ENCODE data around the gene RPL12.

RPL12 gene

DNA sequence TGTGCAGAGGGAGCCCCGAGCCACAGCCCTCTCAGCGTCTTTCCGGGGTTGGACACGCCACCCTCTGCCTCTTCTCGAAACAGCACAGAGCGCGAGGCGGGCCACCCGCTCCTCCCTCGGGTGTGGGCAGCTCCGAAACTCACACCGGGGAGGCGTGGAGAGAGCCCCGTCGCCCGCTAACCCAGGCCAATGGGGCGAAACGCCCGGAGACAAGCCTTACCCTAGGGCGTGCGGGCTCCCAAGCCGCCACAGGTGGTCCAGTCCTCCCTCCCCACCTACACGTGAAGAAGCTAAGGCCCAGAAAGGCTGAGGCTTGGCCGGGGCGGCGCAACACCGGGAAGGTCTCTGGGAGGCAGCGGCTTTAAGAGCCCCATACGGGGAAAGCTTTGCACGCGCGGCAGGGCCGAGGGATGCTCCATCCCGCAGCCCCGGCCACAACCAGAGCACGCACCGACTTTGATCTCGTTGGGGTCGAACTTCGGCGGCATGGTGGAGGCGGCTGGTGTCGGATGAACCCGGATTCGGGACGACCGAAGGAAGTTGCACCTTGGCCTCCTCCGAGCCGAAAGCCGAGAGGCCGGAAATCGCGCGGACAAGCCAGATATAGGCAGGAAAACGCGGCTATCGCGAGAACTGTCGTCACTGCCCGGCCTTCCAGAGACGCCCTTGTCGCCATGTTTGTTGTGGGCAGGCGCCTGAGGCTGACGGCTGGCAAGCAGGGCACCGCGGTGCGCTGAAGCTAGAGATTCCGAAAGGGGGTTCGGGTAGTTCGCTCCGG is at the start of gene RPL12, which contains the start of gene LRSAM1:
Gene RPL12, minus strand, starts transcription at position 577 of the 778 bp plus-strand sequence. Its CDS starts 89 bp downstream, at position 488.
Gene LRSAM1, plus strand, starts transcription at position 681 of the 778 bp plus-strand sequence. CDS start 3,018 bp downstream, outside the sequence.
- DNase-seq: peak; percentile 98

DNA sequence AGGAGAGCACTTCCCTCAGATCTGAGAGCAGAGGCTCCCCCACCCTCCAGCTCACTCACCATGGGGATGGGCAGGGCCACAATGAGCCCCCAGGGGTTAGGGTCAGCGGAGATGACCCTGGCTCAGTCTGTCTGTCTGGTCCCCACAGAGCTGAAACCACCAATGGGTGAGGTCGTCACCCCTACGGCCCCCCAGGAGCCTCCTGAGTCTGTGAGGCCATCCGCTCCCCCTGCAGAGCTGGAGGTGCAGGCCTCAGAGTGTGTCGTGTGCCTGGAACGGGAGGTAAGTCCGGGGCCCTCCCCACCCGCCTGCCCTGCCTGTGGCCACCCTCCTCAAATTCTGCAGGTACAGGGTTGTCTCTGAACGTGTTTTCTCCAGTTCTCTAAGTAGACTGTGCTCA is 49.7 kb upstream of the RPL12 start:
- DNase-seq: no peak

DNA sequence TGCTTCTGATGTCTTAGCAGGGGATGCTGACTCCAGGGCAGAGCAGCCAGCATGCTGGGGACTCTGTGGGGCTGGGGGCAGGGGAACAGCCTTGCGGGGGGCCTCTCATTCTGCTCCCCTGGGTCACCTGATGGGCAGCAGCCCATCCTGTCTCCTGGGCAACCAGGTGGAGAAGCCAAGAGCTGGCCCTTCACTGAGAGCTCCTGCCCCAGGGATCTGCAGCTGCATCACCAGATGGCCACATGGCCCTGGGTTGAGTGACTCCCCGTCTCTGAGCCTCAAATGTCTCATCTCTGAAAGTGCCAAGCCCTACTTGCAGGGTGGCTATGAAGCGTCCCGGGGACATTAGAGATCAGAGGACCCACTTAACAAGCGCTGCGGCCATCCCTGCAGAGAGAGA is 49.2 kb upstream of the RPL12 start:
- no peak for DNase-seq

DNA sequence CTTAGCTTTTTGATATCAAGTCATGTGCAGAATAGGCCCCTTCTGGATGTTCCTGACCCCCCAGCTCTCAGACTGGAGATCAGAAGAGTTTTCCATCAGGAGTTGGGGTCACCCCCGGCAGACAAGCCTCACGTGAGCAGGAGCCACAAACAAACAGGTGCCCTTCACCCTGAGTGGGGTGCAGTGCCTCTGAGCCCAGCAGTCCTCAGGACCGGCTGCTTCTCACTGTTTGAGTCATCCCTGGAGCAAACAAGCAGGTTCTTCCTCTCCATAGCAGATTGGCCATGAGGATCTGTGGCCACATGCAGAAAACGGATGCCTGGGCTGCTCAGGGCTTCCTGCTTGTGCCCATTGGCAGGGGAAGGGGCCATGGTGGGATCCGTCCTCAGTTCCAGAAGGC is 47.1 kb upstream of the RPL12 start:
- DNase-seq: no peak

DNA sequence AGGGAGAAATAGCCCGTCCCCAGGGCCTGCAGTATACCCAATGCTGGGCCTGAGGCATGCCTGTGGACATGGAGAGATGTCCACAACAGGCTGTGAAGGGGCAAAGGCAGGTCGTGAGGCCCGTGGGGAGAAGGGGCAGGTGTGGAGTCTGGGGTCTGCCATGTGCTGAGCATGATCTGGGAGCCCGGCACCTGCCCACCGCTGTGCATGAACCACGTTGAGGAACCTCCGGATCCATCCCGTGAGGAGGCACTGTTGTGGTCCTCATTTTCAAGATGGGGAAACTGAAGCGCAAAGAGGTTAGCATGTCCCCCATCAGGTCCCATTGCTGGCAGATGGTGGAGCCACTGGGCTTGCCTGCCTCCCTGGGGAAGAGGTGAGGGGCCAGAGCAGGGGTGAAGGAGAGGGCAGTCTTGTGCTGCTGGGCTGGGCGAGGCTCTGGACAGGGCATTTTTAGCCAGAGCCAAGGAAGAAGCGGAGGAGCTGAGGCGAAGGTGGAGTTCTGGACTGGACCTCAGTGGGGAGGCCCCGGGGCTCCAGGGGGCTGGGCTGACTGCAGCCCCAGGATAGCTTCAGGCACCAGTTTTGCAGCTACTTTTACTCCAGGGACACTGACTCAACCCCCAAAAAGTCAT is 46.6 kb upstream of the RPL12 start:
- DNase-seq: no peak

DNA sequence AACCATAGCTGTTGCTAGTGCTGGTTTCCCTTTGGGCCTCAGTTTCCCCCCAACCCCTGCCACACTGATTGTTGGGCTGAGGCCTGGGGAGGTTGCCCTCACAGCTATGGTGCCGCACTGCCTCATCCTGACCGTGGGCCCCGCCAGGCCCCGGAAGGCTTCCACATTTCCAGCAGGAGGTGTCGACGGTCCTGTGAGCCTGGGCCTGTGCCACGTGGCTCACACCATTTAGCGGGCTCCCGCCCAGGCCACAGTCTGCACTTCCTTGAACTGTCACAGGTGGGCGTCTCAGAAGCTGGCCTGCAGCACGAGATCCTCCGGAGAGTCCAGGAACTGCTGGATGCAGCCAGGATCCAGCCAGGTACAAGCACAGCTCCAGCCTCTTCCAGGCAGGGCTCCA is 45.8 kb upstream of the RPL12 start:
- DNase-seq: no peak

DNA sequence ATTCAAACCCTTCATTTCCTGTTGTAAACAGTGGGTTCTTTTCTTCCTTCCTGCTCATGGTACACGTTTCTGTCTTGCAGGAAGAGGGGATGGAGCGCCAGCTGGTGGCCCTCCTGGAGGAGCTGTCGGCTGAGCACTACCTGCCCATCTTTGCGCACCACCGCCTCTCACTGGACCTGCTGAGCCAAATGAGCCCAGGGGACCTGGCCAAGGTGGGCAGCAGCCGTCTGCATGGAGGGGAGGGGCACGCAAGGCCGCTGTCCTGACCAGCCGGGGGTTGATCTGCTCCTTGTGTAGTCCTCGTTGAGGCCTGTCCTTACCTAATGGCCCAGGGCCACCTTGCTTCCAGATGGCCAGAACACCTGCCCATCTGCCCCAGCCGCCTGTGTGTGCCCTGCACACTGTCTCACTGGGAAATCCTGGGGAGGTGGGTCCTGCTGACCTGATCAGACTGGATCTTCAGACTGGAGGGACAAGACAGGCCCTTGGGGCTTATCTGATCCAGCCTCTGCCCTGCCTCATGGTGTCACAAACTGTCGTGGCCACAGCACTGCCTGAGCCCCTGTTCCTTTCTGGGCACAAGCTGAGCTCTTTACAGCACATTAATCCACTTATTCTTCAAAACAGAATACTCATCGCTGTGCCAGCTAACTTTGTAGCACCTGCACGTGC is 44.8 kb upstream of the RPL12 start:
- DNase-seq: no peak

DNA sequence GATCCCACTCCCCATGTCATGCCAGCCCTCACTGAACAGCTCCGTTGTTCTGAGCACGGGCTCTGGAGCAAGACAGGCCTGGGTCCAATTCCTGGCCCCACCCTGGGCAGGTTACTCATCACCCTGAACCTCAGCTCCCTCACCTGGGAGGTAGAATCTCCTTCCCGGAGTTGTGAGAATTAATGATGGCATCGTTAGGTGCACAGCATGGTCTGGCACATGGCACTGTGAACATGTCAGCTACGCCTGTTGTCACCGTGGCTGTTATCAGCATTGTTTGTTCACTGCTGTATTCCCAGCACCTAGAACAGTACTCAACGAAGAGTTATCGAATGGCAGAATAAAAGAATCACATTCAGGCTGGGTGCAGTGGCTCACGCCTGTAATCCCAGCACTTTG is 43.1 kb upstream of the RPL12 start:
- DNase-seq: no peak

DNA sequence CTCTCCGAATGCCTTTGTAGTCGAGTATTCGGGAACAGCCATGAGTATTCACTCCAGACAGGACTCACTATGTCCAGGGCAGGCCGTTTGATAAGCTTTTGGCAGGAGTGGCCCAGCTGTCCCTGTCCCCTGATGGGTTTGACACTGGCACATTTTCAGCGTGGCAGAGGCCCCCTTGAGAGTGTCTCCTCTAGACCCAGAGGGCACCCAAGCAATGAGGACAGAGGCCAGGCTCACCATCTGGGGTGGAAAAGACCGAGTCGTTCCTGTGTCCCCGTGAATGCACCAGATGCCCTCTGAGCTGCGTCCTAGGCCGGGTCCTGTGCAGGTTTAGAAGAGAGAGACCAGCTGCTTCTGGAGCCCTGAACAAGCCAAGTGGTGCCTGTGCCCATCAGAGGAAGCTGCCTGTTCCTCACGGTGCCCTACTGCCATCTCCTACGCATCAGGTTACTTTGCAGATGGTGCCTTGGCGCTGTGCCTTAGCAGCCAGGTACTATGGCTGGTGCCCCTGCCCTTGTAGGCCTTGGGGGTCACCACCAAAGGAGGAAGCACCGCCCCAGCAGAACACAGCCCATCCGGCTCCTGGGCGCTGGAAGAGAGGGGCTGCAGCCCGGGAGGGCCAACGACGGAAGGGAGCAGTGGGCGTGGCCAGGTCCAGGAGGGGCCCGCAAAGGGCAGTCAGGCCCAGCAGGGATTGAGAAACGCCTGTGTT is 42.5 kb upstream of the RPL12 start:
- DNase-seq: no peak

DNA sequence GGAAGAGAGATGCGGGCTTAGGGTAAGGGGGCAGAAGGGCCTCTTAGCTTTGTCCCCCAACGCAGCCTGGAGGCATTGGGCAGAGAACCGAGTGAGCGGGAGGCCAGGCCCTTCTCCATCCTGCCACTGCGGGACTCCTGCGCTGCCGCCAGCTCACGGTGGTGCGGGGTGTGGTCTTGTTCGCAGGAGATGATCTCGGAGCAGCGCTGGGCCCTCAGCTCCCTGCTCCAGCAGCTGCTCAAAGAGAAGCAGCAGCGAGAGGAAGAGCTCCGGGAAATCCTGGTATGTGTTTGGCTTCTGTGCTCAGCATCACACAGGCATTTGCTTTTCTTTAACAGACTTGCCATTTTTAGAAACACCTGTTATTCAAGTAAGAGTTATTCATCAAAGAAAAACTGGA is 41.4 kb upstream of the RPL12 start:
- no peak for DNase-seq

DNA sequence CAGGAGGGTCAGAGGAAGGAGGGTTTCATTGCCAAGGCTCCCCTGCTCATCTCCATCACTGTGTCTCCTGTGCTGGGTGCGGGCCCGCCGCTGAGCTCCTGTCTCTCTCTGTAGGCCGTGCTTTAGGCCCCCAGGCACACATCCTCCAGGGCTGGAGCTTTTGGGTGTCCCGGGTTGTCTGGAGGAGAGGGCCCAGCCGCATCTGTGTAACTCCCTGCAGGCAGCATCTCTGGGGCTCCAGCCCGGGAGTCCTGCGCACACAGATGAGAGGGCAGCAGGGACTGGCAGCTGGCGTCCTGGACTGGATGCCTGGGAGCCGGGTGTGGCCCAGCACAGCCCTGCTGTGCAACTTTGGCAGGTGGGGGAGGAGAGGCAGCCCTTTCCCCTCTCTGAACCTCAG is 40.3 kb upstream of the RPL12 start:
- no peak for DNase-seq

DNA sequence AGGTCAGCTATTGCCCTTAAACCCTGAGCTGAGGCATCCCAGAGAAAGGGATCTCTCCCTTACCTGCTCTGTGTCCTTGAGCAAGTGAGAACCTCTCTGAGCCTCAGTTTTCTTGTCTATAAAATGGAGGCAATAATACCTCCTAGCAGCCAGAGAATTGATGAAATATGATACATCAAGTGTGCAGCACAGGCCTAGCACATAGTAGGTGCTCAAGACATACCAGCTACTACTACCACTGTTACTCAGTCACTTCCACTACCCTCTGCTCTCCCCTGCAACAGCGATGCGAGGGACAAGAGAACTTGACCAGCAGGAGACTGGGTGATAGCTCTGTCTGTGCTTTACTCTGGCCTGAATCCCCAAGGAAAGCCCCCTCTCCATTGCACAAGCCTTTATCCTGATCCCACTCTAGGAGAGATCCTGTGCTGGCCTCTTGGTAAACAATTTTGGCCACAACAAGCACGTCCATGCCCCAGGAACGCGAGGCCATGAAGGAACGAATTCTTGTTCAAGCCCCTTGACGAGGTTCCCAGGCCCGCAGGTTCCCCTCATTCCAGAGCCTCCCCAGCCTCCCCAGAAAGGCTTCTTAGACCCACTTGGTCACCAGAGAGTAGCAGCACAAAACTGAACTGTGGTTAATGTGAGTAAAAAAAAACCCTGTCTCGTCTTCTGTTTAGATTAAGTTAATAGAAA is 39.5 kb upstream of the RPL12 start:
- no peak for DNase-seq

DNA sequence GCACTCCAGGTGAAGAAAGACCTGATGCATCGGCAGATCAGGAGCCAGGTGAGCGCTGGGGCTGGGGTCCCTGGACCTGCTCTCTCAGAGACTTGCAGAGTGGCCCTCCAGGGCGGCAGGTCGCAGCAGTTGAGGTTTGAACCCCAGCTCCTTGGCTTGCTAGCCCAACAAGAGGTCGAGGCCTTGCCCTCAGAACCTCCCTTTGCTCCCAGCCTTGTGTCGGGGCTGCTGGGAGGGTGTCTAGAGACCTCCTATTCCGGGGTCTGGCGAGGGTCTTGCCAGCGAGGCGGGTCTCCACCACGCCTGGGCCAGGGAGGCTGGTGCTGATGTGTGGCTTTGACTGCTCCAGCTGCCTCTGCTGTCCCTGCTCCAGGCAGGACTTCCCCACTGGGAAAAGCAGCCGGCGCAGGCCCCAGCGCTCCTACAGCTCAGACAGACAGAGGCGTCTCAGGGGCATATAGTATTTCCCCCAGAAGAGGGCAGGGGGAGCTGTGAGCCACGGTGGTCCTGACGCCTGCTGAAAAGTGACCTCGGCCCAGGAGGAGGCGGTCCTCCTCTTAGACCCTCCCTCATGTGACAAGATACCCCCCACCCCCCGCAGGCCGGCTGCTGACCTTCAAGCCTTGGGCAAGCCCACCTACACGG is 38.4 kb upstream of the RPL12 start:
- no peak for DNase-seq

DNA sequence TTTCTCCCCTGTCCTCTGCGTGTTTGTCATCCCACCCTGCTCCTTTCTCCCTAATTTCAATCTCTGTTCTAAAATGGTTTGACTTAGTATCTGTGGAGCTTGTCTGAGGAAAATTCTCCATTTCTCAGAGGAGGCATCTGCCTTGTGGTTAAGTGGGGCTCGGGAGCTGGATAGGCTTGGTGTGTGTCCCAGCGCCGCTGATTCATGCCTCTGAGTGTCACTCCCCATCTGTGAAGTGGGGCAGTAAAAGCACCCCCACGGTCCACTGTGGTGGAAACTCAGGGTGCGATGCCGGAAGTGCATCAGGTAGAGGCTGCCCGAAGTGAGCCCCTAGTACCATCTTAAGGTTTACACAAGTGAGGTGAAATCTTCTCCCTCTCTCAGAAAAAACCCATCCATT is 37.7 kb upstream of the RPL12 start:
- DNase-seq: no peak

DNA sequence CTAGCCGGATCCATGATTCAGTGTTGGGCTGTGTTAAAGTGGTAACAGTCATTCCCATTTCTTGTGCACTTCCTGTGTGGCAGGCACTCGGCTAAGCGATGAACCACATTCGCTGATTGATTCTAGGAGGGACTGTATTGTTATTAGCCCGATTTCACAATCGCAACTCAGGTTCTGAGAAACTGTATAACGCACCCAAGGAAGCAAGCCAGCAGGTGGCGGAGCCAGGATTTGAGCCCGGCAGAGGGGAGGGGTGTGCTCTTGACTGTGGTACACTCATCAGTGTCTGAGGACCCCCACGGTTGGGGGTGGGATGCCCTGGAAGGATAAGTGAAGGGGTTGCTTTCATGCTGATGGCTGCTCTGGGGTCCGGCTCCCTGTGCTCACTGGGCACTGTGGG is 34.8 kb upstream of the RPL12 start:
- no peak for DNase-seq

DNA sequence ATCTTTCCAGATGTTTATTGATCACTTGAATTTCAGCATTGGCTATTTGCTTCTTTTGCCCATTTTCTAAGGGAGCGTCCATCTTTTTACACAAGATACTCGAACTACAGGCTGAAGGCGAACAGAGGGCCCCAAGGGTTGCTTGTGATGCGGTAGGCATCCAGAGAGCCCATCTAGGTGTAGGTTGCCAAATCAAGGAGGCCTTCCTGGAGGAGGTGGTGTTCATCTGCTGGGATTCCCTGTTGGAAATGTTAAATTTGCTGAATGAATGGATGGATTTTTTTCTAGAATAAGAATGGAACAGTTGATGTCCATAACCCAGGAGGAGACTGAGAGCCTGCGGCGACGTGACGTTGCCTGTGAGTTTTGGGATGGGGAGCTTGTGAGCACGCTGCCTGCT is 31.5 kb upstream of the RPL12 start:
- DNase-seq: no peak

DNA sequence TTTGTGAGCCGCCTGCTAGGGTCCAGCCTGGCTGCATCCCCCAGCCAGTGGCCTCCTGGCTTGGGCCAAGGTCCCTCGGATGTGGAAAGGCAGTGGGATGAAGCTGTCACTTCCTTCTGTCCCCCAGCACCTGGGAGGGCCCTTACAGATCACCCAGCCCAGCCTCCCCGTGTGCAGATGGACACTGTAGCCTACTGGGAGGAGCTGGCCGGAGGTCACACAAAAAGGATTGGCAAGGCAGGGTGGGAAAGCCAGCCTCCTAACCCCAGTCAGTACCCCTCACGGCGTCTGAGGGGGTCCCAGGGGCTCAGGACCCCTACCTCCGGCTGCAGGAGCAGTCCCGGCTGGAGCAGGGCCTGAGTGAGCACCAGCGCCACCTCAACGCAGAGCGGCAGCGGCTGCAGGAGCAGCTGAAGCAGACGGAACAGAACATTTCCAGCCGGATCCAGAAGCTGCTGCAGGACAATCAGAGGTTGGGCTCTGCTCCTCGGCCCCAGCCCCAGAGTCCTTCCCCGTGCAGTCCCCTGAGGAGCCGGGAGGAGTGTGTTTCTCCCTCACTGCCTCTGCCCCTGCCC is 28.4 kb upstream of the RPL12 start:
- DNase-seq: no peak

DNA sequence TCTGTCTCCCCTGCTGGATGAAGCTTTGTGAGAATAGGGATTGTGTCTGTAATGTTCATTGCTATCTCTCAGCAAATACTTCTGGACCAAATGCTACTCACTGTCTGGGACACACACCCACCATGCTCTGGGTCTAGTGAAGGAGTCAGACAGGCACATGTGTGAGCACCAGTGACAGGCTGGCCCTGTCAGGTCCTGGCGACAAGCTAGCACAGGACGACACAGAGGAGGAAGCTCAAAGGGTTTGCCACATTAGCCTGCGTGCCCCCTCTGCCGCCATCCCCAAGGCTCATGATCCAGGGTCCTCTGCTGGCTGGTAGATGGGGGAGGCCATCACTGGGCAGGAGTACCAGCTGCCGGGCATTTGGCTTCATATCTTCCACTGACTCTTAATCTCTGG is 23.4 kb upstream of the RPL12 start:
- no peak for DNase-seq

DNA sequence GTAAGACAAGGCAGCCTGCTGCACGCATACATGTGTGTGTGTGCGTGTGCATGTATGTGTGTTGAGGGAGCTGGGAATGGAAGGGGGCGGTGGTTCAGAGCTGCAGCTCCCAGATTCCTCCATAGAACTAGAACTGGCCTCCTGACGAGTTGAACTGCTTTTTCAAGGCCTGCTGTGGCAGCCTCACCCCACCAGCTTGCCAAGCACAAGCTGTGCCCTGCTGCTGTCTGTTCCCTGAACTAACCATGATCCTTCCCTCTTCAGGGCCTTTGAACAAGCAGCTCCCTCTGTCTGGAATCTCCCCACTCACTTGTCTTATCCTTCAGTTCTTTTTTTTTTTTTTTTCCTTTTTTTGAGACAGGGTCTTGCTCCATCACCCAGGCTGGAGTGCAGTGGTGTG is 22.7 kb upstream of the RPL12 start:
- no peak for DNase-seq

DNA sequence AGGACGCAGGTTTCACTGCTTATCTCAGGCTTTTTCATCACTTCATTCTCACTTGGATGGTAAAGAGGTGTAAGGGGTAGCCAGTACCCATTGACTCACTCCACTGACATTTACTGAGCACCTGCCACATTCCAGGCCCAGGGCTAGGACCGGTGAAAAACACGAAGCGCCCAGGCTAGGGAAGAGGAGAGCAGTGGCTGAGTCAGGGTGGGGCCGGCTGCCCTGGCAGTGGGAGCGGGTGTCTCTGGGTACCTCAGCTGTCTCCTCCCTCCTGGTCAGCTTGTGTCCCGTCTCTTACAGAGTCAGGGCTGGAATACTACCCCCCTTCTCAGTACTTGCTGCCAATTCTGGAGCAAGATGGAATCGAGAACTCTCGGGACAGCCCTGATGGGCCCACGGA is 22.3 kb upstream of the RPL12 start:
- DNase-seq: no peak

DNA sequence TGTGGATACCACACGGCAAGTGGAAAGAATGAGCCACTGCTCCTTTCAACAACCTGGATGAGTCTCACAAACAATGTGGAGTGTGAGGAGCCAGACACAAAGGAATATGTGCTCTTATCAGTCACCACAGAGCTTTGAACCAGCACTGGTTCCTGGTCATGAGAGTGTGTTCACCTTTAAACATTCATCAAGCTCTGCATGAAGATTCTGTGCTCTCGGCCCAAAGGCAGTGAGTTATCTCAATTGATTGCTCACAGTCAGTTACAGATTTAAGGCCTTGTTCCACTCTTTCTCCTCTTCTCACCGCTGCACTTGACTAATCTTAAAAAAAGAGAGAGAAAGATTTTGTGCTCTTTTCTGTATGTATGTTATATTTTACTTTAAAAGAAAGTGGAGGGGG is 19.5 kb upstream of the RPL12 start:
- no peak for DNase-seq

DNA sequence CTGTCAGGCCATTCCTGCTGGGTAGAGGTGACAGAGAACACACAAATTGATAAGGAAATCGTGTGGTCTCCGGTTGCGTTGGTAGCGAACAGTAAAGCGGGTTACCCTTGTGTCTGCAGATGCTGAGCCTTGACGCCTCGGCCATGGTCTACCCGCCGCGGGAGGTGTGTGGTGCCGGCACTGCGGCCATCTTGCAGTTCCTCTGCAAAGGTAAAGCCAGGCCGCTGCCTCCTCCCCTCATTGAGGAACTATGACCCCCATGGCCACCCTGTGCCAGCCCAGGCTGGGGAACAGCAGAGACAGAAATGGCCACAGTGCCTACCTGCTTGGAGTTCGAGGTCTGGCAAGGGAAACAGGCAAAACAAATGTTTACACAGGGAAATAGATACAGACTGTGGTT is 16.4 kb upstream of the RPL12 start:
- DNase-seq: no peak
